ENCODE results near the gene INPP5J. TPM values are rescaled to one million over a fixed set of nuclear protein-coding genes. Genes with fewer than 3 reads are reported as not detected.

INPP5J gene
- polyA plus RNA-seq, 1 donor from 2014 or later = 3.7 TPM

DNA sequence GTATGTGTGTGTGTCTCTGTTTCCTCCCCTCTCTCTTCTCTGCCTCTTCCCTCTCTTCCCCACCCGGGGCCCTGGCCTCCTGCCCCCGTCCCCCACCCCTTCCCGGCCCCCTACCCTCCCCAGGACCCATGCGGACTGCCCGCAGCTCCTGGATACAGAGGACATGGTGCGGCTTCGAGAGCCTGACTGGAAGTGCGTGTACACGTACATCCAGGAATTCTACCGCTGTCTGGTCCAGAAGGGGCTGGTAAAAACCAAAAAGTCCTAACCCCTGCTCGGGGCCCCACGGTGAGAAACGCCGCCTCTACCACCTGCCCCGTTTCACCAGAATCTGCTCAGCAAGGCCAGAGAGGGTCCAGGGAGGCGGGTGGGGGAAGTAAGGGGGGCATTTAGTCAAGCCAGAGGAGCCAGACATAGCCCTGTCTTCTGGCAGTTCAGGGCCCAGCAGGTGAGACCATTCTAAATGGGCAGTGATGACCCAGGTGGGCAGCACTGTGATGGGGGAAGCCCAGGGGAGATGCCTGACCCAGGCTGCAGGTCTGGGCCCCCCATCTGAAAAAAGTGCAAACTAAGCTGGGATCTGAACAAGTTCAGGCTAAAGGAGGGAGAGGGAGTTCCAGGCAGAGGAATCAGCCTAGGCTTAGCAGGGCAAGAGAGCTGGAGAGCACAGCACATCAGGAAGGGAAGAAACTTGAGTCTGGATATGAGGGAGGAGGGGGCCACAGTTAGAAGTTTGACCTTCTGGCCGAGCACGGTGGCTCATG lies 21.8 kb upstream of the INPP5J start:
- H3K4me2 ChIP-seq (ENCODE audit: low read length) = no peak overlapping the region
- no peaks in the 10 kb centered on the region for H3K9me3 ChIP-seq (ENCODE audit: low read length)
- H4K20me1 ChIP-seq (ENCODE audit: insufficient read depth) = no peaks in the 10 kb centered on the region
- TF ChIP-seq RAD21 (conservative IDR thresholded peaks at IDR 0.05) = no peak
- TF ChIP-seq, protein P1, sequence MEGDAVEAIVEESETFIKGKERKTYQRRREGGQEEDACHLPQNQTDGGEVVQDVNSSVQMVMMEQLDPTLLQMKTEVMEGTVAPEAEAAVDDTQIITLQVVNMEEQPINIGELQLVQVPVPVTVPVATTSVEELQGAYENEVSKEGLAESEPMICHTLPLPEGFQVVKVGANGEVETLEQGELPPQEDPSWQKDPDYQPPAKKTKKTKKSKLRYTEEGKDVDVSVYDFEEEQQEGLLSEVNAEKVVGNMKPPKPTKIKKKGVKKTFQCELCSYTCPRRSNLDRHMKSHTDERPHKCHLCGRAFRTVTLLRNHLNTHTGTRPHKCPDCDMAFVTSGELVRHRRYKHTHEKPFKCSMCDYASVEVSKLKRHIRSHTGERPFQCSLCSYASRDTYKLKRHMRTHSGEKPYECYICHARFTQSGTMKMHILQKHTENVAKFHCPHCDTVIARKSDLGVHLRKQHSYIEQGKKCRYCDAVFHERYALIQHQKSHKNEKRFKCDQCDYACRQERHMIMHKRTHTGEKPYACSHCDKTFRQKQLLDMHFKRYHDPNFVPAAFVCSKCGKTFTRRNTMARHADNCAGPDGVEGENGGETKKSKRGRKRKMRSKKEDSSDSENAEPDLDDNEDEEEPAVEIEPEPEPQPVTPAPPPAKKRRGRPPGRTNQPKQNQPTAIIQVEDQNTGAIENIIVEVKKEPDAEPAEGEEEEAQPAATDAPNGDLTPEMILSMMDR (IDR thresholded peaks at IDR 0.05; ENCODE audit: poor library complexity, severe bottlenecking) = no peak
- TF ChIP-seq, protein P2, sequence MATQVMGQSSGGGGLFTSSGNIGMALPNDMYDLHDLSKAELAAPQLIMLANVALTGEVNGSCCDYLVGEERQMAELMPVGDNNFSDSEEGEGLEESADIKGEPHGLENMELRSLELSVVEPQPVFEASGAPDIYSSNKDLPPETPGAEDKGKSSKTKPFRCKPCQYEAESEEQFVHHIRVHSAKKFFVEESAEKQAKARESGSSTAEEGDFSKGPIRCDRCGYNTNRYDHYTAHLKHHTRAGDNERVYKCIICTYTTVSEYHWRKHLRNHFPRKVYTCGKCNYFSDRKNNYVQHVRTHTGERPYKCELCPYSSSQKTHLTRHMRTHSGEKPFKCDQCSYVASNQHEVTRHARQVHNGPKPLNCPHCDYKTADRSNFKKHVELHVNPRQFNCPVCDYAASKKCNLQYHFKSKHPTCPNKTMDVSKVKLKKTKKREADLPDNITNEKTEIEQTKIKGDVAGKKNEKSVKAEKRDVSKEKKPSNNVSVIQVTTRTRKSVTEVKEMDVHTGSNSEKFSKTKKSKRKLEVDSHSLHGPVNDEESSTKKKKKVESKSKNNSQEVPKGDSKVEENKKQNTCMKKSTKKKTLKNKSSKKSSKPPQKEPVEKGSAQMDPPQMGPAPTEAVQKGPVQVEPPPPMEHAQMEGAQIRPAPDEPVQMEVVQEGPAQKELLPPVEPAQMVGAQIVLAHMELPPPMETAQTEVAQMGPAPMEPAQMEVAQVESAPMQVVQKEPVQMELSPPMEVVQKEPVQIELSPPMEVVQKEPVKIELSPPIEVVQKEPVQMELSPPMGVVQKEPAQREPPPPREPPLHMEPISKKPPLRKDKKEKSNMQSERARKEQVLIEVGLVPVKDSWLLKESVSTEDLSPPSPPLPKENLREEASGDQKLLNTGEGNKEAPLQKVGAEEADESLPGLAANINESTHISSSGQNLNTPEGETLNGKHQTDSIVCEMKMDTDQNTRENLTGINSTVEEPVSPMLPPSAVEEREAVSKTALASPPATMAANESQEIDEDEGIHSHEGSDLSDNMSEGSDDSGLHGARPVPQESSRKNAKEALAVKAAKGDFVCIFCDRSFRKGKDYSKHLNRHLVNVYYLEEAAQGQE (IDR thresholded peaks at IDR 0.05; ENCODE audit: borderline replicate concordance) = no peak
- TF ChIP-seq EZH2 (IDR thresholded peaks at IDR 0.05; ENCODE audit: borderline replicate concordance, insufficient read depth, low read length, poor library complexity, severe bottlenecking) = no peak
- no peak for TF ChIP-seq EP300 (conservative IDR thresholded peaks at IDR 0.05; ENCODE audit: poor library complexity, severe bottlenecking)
- TF ChIP-seq MXI1 (conservative IDR thresholded peaks at IDR 0.05; ENCODE audit: poor library complexity, severe bottlenecking) = no peak
- TF ChIP-seq SMC3 (conservative IDR thresholded peaks at IDR 0.05; ENCODE audit: poor library complexity) = no peak
- no peak for TF ChIP-seq TAF1 (IDR thresholded peaks at IDR 0.05; ENCODE audit: low read depth)
- TF ChIP-seq POLR2AphosphoS5 (IDR thresholded peaks at IDR 0.05) = no peak
- no peaks in the 10 kb centered on the region for H3F3A ChIP-seq (ENCODE audit: insufficient read depth, low read length, poor library complexity, severe bottlenecking)
- H3K9me2 ChIP-seq (ENCODE audit: insufficient read depth, low read length) = no peaks in the 10 kb centered on the region
- H3K27me3 ChIP-seq (ENCODE audit: insufficient read depth, low read depth, low read length) = no peaks in the 10 kb centered on the region
- H3K4me3 ChIP-seq (ENCODE audit: low read length) = no peak overlapping the region
- no peaks in the 10 kb centered on the region for H3K36me3 ChIP-seq (ENCODE audit: insufficient read depth, low read length)
- no peaks in the 10 kb centered on the region for H3K79me2 ChIP-seq (replicated peaks; ENCODE audit: insufficient read depth, low read length)
- no peak overlapping the region for H2AFZ ChIP-seq (ENCODE audit: low read depth, low read length)
- no peak overlapping the region for H3K9ac ChIP-seq (ENCODE audit: low read length)
- H3K27ac ChIP-seq (ENCODE audit: low read length) = no peak overlapping the region

- Histone ChIP-seq H4K20me1 (ENCODE audit: insufficient read depth) (no peaks in the 10 kb centered on the region), H3K27ac (ENCODE audit: low read length) (no peak overlapping the region), H3K27me3 (ENCODE audit: insufficient read depth, low read depth, low read length) (no peaks in the 10 kb centered on the region), H3F3A (ENCODE audit: insufficient read depth, low read length, poor library complexity, severe bottlenecking) (no peaks in the 10 kb centered on the region), H3K79me2 (replicated peaks; ENCODE audit: insufficient read depth, low read length) (no peaks in the 10 kb centered on the region), H2AFZ (ENCODE audit: low read depth, low read length) (no peak overlapping the region), H3K4me2 (ENCODE audit: low read length) (no peak overlapping the region), H3K36me3 (ENCODE audit: insufficient read depth, low read length) (no peaks in the 10 kb centered on the region), H3K9me3 (ENCODE audit: low read length) (no peaks in the 10 kb centered on the region), H3K9ac (ENCODE audit: low read length) (no peak overlapping the region), H3K4me3 (ENCODE audit: low read length) (no peak overlapping the region), H3K9me2 (ENCODE audit: insufficient read depth, low read length) (no peaks in the 10 kb centered on the region)
- TF ChIP-seq MXI1 (conservative IDR thresholded peaks at IDR 0.05; ENCODE audit: poor library complexity, severe bottlenecking) (no peak), SMC3 (conservative IDR thresholded peaks at IDR 0.05; ENCODE audit: poor library complexity) (no peak), EZH2 (IDR thresholded peaks at IDR 0.05; ENCODE audit: borderline replicate concordance, insufficient read depth, low read length, poor library complexity, severe bottlenecking) (no peak), EP300 (conservative IDR thresholded peaks at IDR 0.05; ENCODE audit: poor library complexity, severe bottlenecking) (no peak), POLR2AphosphoS5 (IDR thresholded peaks at IDR 0.05) (no peak), TAF1 (IDR thresholded peaks at IDR 0.05; ENCODE audit: low read depth) (no peak), RAD21 (conservative IDR thresholded peaks at IDR 0.05) (no peak)
- TF ChIP-seq, protein P2 (IDR thresholded peaks at IDR 0.05; ENCODE audit: borderline replicate concordance) = no peak
- TF ChIP-seq, protein P1 (IDR thresholded peaks at IDR 0.05; ENCODE audit: poor library complexity, severe bottlenecking) = no peak
Observed at GRCh38 chr22:31102441-31103081, 20.2 kb upstream of the INPP5J start.
